ENCODE data around the gene INPP5J. TPM values are rescaled to one million over a fixed set of nuclear protein-coding genes. Genes with fewer than 3 reads are reported as not detected.

INPP5J gene
- total and polyA plus RNA-seq, 2 donors (not counting 1 experiment from before 2014, with no cell fraction given) = 0.17 to 0.33 TPM

DNA sequence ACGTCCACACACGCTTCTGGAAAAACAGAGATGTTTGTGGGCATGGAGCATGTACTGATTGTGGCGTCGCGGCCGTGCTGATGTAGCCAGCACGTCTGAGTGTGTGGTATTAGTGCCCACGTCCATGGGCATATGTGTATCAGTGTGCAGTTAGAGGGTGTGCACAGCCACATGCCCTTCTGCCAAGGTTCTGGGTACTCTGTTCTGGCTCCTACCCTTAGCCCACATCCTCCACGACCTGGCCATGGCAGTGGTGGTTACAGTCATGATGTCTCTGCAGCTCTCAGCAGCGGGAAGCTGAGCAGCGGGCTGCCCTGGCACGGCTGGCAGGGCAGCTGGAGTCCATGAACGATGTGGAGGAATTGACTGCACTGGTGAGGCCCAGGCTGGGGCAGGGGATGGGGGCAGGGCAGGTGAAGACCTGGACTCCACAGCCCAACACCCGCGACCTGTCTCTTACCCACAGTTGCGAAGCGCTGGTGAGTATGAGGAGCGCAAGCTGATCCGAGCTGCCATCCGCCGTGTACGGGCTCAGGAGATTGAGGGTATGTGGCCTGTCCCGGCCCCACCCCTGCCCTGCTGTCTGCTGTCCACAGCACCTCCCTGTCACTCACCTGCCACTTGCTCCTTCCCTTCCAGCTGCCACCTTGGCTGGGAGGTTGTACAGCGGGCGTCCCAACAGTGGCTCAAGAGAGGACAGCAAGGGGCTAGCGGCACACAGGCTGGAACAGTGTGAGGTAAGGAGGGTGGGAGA lies 34.4 kb upstream of the INPP5J start:
- Histone ChIP-seq H4K20me1 (ENCODE audit: control insufficient read depth, extremely low read depth, insufficient read depth, low read length) (no peaks in the 10 kb centered on the region), H3K9ac (ENCODE audit: insufficient read depth, low read length) (no peak overlapping the region), H3K9me3 (ENCODE audit: control insufficient read depth, insufficient read depth, low read depth, low read length) (no peaks in the 10 kb centered on the region), H3K4me3 (replicated peaks in 1 of 4; ENCODE audit: control extremely low read depth in 1 of 4, insufficient read depth in 1 of 4, low read depth in 3 of 4, low read length in 4 of 4) (no peak overlapping the region), H3K27ac (ENCODE audit: insufficient read depth, low read length) (no peak overlapping the region), H3K79me2 (ENCODE audit: control insufficient read depth, insufficient read depth, low read length) (peaks cover 67% of the 10 kb centered on the region), H2AFZ (ENCODE audit: low read length) (no peak overlapping the region), H3K27me3 (ENCODE audit: control insufficient read depth, insufficient read depth, low read length) (no peaks in the 10 kb centered on the region), H3K4me1 (ENCODE audit: control insufficient read depth, extremely low read depth, insufficient read depth, low read length) (peaks cover 14% of the 10 kb centered on the region), H3K36me3 (ENCODE audit: control insufficient read depth, insufficient read depth, low read length) (peaks cover 68% of the 10 kb centered on the region), H3K4me2 (ENCODE audit: extremely low read depth, insufficient read depth, low read length) (no peak overlapping the region)
- no peak for TF ChIP-seq EZH2 (IDR thresholded peaks at IDR 0.05; ENCODE audit: low read length, missing control alignments)
- TF ChIP-seq, protein P1, sequence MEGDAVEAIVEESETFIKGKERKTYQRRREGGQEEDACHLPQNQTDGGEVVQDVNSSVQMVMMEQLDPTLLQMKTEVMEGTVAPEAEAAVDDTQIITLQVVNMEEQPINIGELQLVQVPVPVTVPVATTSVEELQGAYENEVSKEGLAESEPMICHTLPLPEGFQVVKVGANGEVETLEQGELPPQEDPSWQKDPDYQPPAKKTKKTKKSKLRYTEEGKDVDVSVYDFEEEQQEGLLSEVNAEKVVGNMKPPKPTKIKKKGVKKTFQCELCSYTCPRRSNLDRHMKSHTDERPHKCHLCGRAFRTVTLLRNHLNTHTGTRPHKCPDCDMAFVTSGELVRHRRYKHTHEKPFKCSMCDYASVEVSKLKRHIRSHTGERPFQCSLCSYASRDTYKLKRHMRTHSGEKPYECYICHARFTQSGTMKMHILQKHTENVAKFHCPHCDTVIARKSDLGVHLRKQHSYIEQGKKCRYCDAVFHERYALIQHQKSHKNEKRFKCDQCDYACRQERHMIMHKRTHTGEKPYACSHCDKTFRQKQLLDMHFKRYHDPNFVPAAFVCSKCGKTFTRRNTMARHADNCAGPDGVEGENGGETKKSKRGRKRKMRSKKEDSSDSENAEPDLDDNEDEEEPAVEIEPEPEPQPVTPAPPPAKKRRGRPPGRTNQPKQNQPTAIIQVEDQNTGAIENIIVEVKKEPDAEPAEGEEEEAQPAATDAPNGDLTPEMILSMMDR (conservative IDR thresholded peaks at IDR 0.05 in 1 of 2, IDR thresholded peaks at IDR 0.05 in 1 of 2; ENCODE audit: low read depth in 1 of 2, low read length in 2 of 2) = no peak
- DNase-seq (ENCODE audit: low read depth in 2 of 2) = no peak

DNA sequence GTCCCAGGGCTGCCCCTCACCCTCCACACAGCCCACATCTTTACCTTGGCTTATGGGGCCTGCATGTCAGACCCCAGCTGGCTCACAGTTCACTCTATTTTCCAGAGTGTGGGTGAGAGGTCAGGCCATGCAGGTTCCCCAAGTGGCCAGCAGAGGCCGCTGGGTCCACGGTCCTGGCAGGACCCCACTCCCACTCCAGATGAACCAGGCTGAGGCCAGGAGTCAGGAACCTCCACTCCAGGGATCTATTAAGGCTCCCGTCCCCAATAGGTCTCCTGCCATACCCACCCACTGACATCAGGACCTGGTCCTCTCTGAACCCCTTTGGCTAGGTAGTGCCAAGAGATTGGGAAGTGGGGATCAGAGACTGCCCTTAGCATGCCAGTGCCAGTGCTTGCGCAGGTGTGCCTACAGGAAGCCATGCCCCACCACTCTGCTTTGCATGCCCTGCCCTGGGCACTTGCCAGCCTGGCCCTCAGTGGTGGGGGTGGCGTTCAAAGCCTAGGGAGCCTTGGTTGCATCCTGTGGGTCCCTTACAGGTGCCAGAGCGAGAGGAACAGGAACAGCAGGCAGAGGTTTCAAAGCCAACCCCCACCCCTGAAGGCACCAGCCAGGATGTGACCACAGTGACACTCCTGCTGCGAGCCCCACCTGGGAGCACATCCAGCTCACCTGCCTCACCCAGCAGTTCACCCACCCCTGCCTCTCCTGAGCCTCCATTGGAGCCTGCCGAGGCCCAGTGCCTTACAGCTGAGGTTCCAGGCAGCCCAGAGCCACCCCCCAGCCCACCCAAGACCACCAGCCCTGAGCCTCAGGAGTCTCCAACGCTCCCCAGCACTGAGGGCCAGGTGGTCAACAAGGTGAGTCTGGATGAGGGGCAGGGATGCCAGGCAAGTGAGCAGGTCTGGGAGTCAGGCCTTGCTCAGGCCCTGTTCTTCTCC lies 33.3 kb upstream of the INPP5J start:
- Histone ChIP-seq H3K4me1 (ENCODE audit: control insufficient read depth, extremely low read depth, insufficient read depth, low read length) (peaks cover 9% of the 10 kb centered on the region), H3K27ac (ENCODE audit: insufficient read depth, low read length) (no peak overlapping the region), H4K20me1 (ENCODE audit: control insufficient read depth, extremely low read depth, insufficient read depth, low read length) (no peaks in the 10 kb centered on the region), H3K4me2 (ENCODE audit: extremely low read depth, insufficient read depth, low read length) (no peak overlapping the region), H2AFZ (ENCODE audit: low read length) (no peak overlapping the region), H3K27me3 (ENCODE audit: control insufficient read depth, insufficient read depth, low read length) (no peaks in the 10 kb centered on the region), H3K9me3 (ENCODE audit: control insufficient read depth, insufficient read depth, low read depth, low read length) (no peaks in the 10 kb centered on the region), H3K4me3 (replicated peaks in 1 of 4; ENCODE audit: control extremely low read depth in 1 of 4, insufficient read depth in 1 of 4, low read depth in 3 of 4, low read length in 4 of 4) (no peak overlapping the region), H3K79me2 (ENCODE audit: control insufficient read depth, insufficient read depth, low read length) (peaks cover 57% of the 10 kb centered on the region), H3K9ac (ENCODE audit: insufficient read depth, low read length) (no peak overlapping the region), H3K36me3 (ENCODE audit: control insufficient read depth, insufficient read depth, low read length) (peaks cover 73% of the 10 kb centered on the region)
- TF ChIP-seq, protein P1 (conservative IDR thresholded peaks at IDR 0.05 in 1 of 2, IDR thresholded peaks at IDR 0.05 in 1 of 2; ENCODE audit: low read depth in 1 of 2, low read length in 2 of 2) = peak; percentile 70 to 92
- no peak for TF ChIP-seq EZH2 (IDR thresholded peaks at IDR 0.05; ENCODE audit: low read length, missing control alignments)
- peak in 1 of 2 donors; percentile 62 for DNase-seq (ENCODE audit: low read depth in 2 of 2)

Measured in fibroblast of lung (primary cell).